ENCODE results near the gene APP. TPM values are rescaled to one million over a fixed set of nuclear protein-coding genes. Genes with fewer than 3 reads are reported as not detected.
A peak's percentile ranks its signal among the peaks of the same experiment; 100 is the strongest.

APP gene
- total and polyA plus RNA-seq, 12 donors: 106 to 434 (median 389) TPM

DNA sequence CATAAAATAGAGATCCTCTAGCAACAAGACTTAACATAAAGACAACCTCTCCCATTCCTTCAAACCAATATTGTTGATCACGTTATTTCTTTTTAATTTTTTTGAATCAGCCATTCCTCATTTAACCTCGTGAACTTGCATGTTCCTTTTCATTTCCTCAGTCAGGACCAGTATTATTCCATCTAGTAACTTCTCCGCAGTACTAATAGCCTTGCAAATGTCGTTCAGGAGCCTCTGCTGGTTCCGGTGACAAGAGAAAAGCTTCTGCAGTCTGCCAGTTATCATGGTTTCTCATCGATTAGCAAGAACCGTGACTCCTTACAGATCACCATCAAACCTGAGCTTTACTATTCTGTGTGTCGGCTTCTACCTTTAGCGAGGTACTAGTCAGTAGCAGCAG, 3.0 kb downstream of the APP start:
- ATAC-seq: no peak
- 45 to 61% methylated on average over 9 of the region's 9 CpGs for WGBS, 2 donors
- DNase-seq: no peak
- no peaks in the 10 kb centered on the region for H3K36me3 ChIP-seq
- intact Hi-C loops (cut with DNase I): loop anchor here in 6 of 10 donors (5.0 to 10.0 kb wide), 10 partner anchors 35 to 285 kb away; no protein-coding TSS in a partner anchor
- peak overlapping the region in 7 of 10 donors; percentile 16 to 94 (median 92) for H3K27ac ChIP-seq
- H3K4me1 ChIP-seq: peaks cover 0 to 67% (median 41%) of the 10 kb centered on the region in 9 donors
- no peaks in the 10 kb centered on the region for H3K27me3 ChIP-seq
- TF ChIP-seq, protein P1, sequence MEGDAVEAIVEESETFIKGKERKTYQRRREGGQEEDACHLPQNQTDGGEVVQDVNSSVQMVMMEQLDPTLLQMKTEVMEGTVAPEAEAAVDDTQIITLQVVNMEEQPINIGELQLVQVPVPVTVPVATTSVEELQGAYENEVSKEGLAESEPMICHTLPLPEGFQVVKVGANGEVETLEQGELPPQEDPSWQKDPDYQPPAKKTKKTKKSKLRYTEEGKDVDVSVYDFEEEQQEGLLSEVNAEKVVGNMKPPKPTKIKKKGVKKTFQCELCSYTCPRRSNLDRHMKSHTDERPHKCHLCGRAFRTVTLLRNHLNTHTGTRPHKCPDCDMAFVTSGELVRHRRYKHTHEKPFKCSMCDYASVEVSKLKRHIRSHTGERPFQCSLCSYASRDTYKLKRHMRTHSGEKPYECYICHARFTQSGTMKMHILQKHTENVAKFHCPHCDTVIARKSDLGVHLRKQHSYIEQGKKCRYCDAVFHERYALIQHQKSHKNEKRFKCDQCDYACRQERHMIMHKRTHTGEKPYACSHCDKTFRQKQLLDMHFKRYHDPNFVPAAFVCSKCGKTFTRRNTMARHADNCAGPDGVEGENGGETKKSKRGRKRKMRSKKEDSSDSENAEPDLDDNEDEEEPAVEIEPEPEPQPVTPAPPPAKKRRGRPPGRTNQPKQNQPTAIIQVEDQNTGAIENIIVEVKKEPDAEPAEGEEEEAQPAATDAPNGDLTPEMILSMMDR (IDR thresholded peaks at IDR 0.05): no peak
- no peaks in the 10 kb centered on the region for H3K9me3 ChIP-seq
- peak overlapping the region in 8 of 10 donors; percentile 0 to 97 (median 91) for H3K4me3 ChIP-seq

DNA sequence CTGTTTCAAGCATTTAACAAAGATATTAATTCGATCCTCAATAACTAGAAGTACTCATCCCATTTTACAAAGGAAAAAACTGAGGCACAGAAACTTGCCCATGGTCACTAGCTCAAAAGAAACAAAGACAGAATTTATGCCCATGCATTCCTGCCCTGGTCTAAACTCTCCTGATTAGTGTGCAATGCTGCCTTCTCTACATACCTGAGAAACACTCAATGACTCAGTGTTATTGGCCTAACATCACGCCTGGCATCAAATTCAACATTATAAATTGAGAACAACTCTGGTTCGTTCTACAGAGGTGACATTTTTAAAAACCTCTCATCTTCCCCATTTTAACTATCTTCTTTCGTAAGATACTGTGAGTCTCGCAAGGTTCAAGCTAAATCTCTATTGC, 5.2 kb downstream of the APP start:
- WGBS, 2 donors: 81 to 86% methylated on average over 5 of the region's 5 CpGs
- Histone ChIP-seq H3K4me3 (no peak overlapping the region), H3K9me3 (no peaks in the 10 kb centered on the region), H3K27me3 (no peaks in the 10 kb centered on the region), H3K27ac (peak overlapping the region in 1 of 10 donors; percentile 92), H3K36me3 (no peaks in the 10 kb centered on the region), H3K4me1 (peaks cover 0 to 72% (median 45%) of the 10 kb centered on the region in 9 donors)
- intact Hi-C loops (cut with DNase I): loop anchor here in 6 of 10 donors (5.0 to 10.0 kb wide), 10 partner anchors 33 to 283 kb away; no protein-coding TSS in a partner anchor
- DNase-seq (no peak), ATAC-seq (no peak)
- TF ChIP-seq, protein P1 (IDR thresholded peaks at IDR 0.05): no peak

GRCh38 chr21:26164311-26164710, 6.3 kb downstream of the APP start:
- Histone ChIP-seq H3K4me1 (peaks cover 0 to 79% (median 53%) of the 10 kb centered on the region in 9 donors), H3K27ac (no peak overlapping the region), H3K36me3 (no peaks in the 10 kb centered on the region), H3K9me3 (no peaks in the 10 kb centered on the region), H3K27me3 (no peaks in the 10 kb centered on the region), H3K4me3 (no peak overlapping the region)
- no peak for DNase-seq
- TF ChIP-seq, protein P1 (IDR thresholded peaks at IDR 0.05): no peak
- ATAC-seq: no peak
- whole genome bisulfite sequencing, 2 donors: 53 to 56% methylated on average over 2 of the region's 2 CpGs
- intact Hi-C loops (cut with DNase I): loop anchor here in 5 of 10 donors (5.0 to 10.0 kb wide), 5 partner anchors 90 to 190 kb away; no protein-coding TSS in a partner anchor

- WGBS, 2 donors: 93 to 94% methylated on average over 4 of the region's 4 CpGs
- Histone ChIP-seq H3K27ac (no peak overlapping the region), H3K9me3 (no peaks in the 10 kb centered on the region), H3K4me1 (peaks cover 0 to 75% (median 42%) of the 10 kb centered on the region in 9 donors), H3K27me3 (no peaks in the 10 kb centered on the region), H3K36me3 (no peaks in the 10 kb centered on the region), H3K4me3 (no peak overlapping the region)
- no peak for ATAC-seq
- no peak for DNase-seq
- TF ChIP-seq, protein P1 (IDR thresholded peaks at IDR 0.05): no peak
- intact Hi-C loops (cut with DNase I): loop anchor here in 5 of 10 donors (5.0 to 10.0 kb wide), 5 partner anchors 87 to 187 kb away; no protein-coding TSS in a partner anchor
Measured at GRCh38 chr21:26162081-26162480, 8.5 kb downstream of the APP start.
